Loucy (cell line): ENCODE results near the gene ZNF592.

Experiments used
- H2AFZ ChIP-seq: fragments of 200-600 bp; sonication (generic); 2 replicates; pipeline ENCODE4 v1.6.0; 2016; ENCODE audit warnings: antibody characterized with exemption, mild to moderate bottlenecking, low read length, moderate library complexity
- H3F3A ChIP-seq: fragments of 200-600 bp; 2 replicates; pipeline ENCODE4 v1.6.0; 2016; ENCODE audit warnings: antibody characterized with exemption, low read depth, mild to moderate bottlenecking
- H3K27me3 ChIP-seq: fragments of 200-600 bp; sonication (generic); 2 replicates; pipeline ENCODE4 v1.6.1; 2014; ENCODE audit warnings: low read length, mild to moderate bottlenecking; ENCODE audit not compliant: insufficient read depth, poor library complexity, severe bottlenecking
- H3K36me3 ChIP-seq: fragments of 200-600 bp; sonication (generic); 2 replicates; pipeline ENCODE4 v1.6.1; 2016; ENCODE audit warnings: low read length; ENCODE audit not compliant: insufficient read depth
- H3K4me1 ChIP-seq: fragments of 200-600 bp; sonication (generic); 2 replicates; pipeline ENCODE4 v1.5.1; 2014; ENCODE audit warnings: low read length, mild to moderate bottlenecking; ENCODE audit not compliant: insufficient read depth, poor library complexity, severe bottlenecking
- H3K4me2 ChIP-seq: fragments of 200-600 bp; sonication (generic); 2 replicates; pipeline ENCODE4 v1.6.0; 2014; ENCODE audit warnings: antibody characterized with exemption, low read length, low read depth, mild to moderate bottlenecking; ENCODE audit not compliant: poor library complexity, severe bottlenecking
- H3K4me3 ChIP-seq: fragments of 200-600 bp; sonication (generic); 2 replicates; pipeline ENCODE4 v1.5.1; 2014; ENCODE audit warnings: low read length, mild to moderate bottlenecking, mixed read lengths; ENCODE audit not compliant: poor library complexity, severe bottlenecking
- H3K79me2 ChIP-seq: fragments of 200-600 bp; sonication (generic); 2 replicates; pipeline ENCODE4 v1.6.1; 2014; ENCODE audit warnings: low read length; ENCODE audit not compliant: insufficient read depth
- H3K9ac ChIP-seq: fragments of 200-600 bp; sonication (generic); 2 replicates; pipeline ENCODE4 v1.6.0; 2014; ENCODE audit warnings: mild to moderate bottlenecking, low read depth, low read length, moderate library complexity; ENCODE audit not compliant: poor library complexity, severe bottlenecking
- H3K9me2 ChIP-seq: fragments of 200-600 bp; sonication (generic); replicated peaks from 2 replicates; pipeline ENCODE4 v1.6.1; 2016; ENCODE audit warnings: low read depth, low read length, mixed read lengths
- H3K9me3 ChIP-seq: fragments of 200-600 bp; sonication (generic); 2 replicates; pipeline ENCODE4 v1.6.1; 2014; ENCODE audit warnings: mild to moderate bottlenecking, antibody characterized with exemption, low read length, low read depth; ENCODE audit not compliant: insufficient read depth
- H4K20me1 ChIP-seq: fragments of 200-600 bp; sonication (generic); 2 replicates; pipeline ENCODE4 v1.6.0; 2014; ENCODE audit warnings: antibody characterized with exemption, low read length, mild to moderate bottlenecking; ENCODE audit not compliant: insufficient read depth, poor library complexity, severe bottlenecking
- CTCF ChIP-seq: fragments of 200-600 bp; sonication (generic); conservative IDR thresholded peaks from 2 replicates; pipeline ENCODE4 v1.5.1; 2014; ENCODE audit warnings: mild to moderate bottlenecking, antibody characterized with exemption, low read length
- EZH2phosphoT487 ChIP-seq: fragments of 200-600 bp; IDR thresholded peaks from 2 replicates; pipeline ENCODE4 v1.6.1; 2018; ENCODE audit warnings: antibody characterized with exemption, mild to moderate bottlenecking, moderate library complexity, borderline replicate concordance

ZNF592 gene

DNA sequence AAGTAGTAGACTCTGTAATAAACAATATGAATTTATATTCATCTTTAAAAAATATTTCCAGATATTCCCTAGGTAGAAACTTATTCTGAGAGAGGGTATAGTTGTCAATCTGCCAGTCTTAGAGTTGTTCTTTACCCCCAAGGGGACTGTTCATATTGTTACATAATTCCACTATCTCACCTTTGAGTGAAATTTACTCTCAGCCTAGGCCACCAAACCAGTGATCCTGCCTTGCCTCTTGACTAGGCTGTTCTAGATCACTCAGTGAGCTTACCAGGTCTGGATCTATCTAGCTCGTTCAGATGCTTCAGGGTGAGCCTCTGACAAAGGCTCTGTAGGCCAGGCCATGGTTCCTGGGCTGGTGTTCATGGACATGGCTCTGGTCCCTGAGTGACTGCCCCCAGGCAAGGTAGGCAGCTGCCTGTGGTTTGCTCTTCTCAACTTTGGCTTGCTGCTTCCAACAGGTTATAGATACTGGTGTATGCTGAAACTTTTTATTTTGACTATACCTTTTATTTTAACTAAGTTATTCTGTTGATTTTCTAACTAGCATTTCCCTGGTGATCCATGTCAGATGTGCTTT lies 27.6 kb downstream of the ZNF592 start:
- Histone ChIP-seq H3K36me3 (peaks cover 41% of the 10 kb centered on the region; the same call in 1 of the 2 replicates), H3K4me1 (no peaks in the 10 kb centered on the region), H3K79me2 (peaks cover 75% of the 10 kb centered on the region), H3F3A (no peaks in the 10 kb centered on the region), H3K9me2 (no peaks in the 10 kb centered on the region), H3K27me3 (no peaks in the 10 kb centered on the region), H2AFZ (no peak overlapping the region), H4K20me1 (peaks cover 4% of the 10 kb centered on the region), H3K9me3 (no peaks in the 10 kb centered on the region), H3K4me3 (no peak overlapping the region), H3K4me2 (no peak overlapping the region), H3K9ac (no peak overlapping the region)
- TF ChIP-seq CTCF (no peak), EZH2phosphoT487 (no peak)

GRCh38 chr15:84778194-84778593 lies 29.8 kb downstream of the ZNF592 start:
- H3K79me2 ChIP-seq, result peaks cover 56% of the 10 kb centered on the region; the same call in 1 of the 2 replicates
- H3F3A ChIP-seq, result no peaks in the 10 kb centered on the region
- no peak overlapping the region for H3K4me3 ChIP-seq
- peaks cover 8% of the 10 kb centered on the region for H4K20me1 ChIP-seq
- peaks cover 50% of the 10 kb centered on the region; the same call in 1 of the 2 replicates for H3K36me3 ChIP-seq
- no peak for TF ChIP-seq EZH2phosphoT487
- H3K9me2 ChIP-seq, result no peaks in the 10 kb centered on the region
- no peak overlapping the region for H3K4me2 ChIP-seq
- no peak overlapping the region for H2AFZ ChIP-seq
- H3K9me3 ChIP-seq, result no peaks in the 10 kb centered on the region
- H3K4me1 ChIP-seq, result no peaks in the 10 kb centered on the region
- H3K27me3 ChIP-seq, result no peaks in the 10 kb centered on the region
- H3K9ac ChIP-seq, result no peak overlapping the region

GRCh38 chr15:84780492-84780891 lies 32.1 kb downstream of the ZNF592 start:
- Histone ChIP-seq H3K27me3 (no peaks in the 10 kb centered on the region), H3K9me3 (no peaks in the 10 kb centered on the region), H3K79me2 (peaks cover 38% of the 10 kb centered on the region; the same call in 1 of the 2 replicates), H3K4me3 (no peak overlapping the region), H4K20me1 (peaks cover 4% of the 10 kb centered on the region), H3K9me2 (no peaks in the 10 kb centered on the region), H2AFZ (no peak overlapping the region), H3K36me3 (peaks cover 56% of the 10 kb centered on the region; the same call in 1 of the 2 replicates), H3F3A (no peaks in the 10 kb centered on the region), H3K4me2 (no peak overlapping the region), H3K9ac (no peak overlapping the region), H3K4me1 (no peaks in the 10 kb centered on the region)
- TF ChIP-seq EZH2phosphoT487, result no peak

DNA sequence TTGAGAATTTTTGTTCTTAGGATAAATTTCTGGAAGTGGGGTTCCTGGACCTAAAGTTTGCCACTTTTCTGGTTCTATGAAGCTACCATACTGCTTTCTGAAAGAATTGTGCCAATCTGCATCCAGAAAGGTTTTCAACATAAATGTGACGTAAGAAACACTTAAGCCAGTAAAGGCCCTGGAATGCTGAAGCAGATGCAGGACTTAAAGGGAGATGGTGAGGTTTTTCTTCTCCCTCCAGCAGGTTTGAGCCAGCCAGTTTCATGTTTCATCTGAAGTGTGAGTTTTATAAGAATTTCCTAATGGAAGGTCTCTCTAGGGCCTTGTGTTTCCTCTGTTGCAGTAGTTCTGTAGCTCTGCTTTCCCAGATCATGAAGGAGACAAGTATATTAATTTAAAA lies 33.1 kb downstream of the ZNF592 start:
- Histone ChIP-seq H3K4me2 (no peak overlapping the region), H3K4me3 (no peak overlapping the region), H3K36me3 (peaks cover 63% of the 10 kb centered on the region; the same call in 1 of the 2 replicates), H2AFZ (no peak overlapping the region), H3K79me2 (peaks cover 38% of the 10 kb centered on the region; the same call in 1 of the 2 replicates), H3K9me3 (no peaks in the 10 kb centered on the region), H3K9ac (no peak overlapping the region), H4K20me1 (peaks cover 4% of the 10 kb centered on the region), H3K9me2 (no peaks in the 10 kb centered on the region), H3K4me1 (no peaks in the 10 kb centered on the region), H3F3A (no peaks in the 10 kb centered on the region), H3K27me3 (no peaks in the 10 kb centered on the region)
- TF ChIP-seq EZH2phosphoT487 (no peak), CTCF (no peak)
